Thoracic aorta (tissue), 2 donors: ENCODE data around the gene WDR18. TPM values are rescaled to one million over a fixed set of nuclear protein-coding genes. Genes with fewer than 3 reads are reported as not detected.

Experiments used
- ATAC-seq: fragments of 150-250 bp; one replicate; pipeline ENCODE4 v1.8.0; 2017; ENCODE audit warnings: low read depth; ENCODE audit not compliant: insufficient number of reproducible peaks, low FRiP score
- DNase-seq: peaks from one replicate; pipeline ENCODE4 v3.0.0-alpha.2; 2020; ENCODE audit warnings: low spot score
- H3K27ac ChIP-seq, 2 donors: fragments of 200-600 bp; sonication (generic); 1 replicate in 1 of 2; 2 replicates in 1 of 2; pipeline ENCODE4 v1.5.1; 2016; ENCODE audit warnings: mild to moderate bottlenecking in 2 of 2, moderate library complexity in 2 of 2
- H3K27me3 ChIP-seq: fragments of 200-600 bp; sonication (generic); replicated peaks from 2 replicates; pipeline ENCODE4 v1.6.0; 2016; ENCODE audit warnings: mild to moderate bottlenecking; ENCODE audit not compliant: insufficient read depth
- H3K36me3 ChIP-seq: fragments of 200-600 bp; sonication (generic); one replicate; pipeline ENCODE4 v1.5.1; 2016
- H3K4me1 ChIP-seq, 2 donors: fragments of 200-600 bp; sonication (generic); 1 replicate in 1 of 2; 2 replicates in 1 of 2; pipeline versions ENCODE4 v1.5.1 to v1.6.0; 2016; ENCODE audit warnings: low read depth in 2 of 2, mild to moderate bottlenecking in 1 of 2; ENCODE audit not compliant: control insufficient read depth in 1 of 2
- H3K4me3 ChIP-seq: fragments of 200-600 bp; sonication (generic); 2 replicates; pipeline ENCODE4 v1.5.1; 2016; ENCODE audit warnings: mild to moderate bottlenecking
- H3K9me3 ChIP-seq: fragments of 200-600 bp; sonication (generic); 2 replicates; pipeline ENCODE4 v1.5.1; 2016
- CTCF ChIP-seq: fragments of 200-600 bp; sonication (generic); IDR thresholded peaks from one replicate; pipeline ENCODE4 v1.5.1; 2019; ENCODE audit warnings: antibody characterized with exemption
- total RNA-seq, 2 donors: library from RNA; depleted of rRNA; stranded (reverse); fragments of >200 nt; gene quantifications; one replicate each; pipeline versions ENCODE4 v1.1.0 to v1.2.3, GENCODE V29; 2016

Gene WDR18
- total RNA-seq, 2 donors from 2014 or later: 6.8 to 27.6 TPM

- Histone ChIP-seq H3K9me3 (no peaks in the 10 kb centered on the region), H3K4me1 (peaks cover 38 to 40% of the 10 kb centered on the region in 2 donors), H3K27ac (no peak overlapping the region), H3K27me3 (no peaks in the 10 kb centered on the region), H3K4me3 (no peak overlapping the region), H3K36me3 (peaks cover 45% of the 10 kb centered on the region)
- DNase-seq (no peak), ATAC-seq (no peak)
- TF ChIP-seq CTCF: no peak
Observed at GRCh38 chr19:1014161-1015060, 30.3 kb downstream of the WDR18 start.

GRCh38 chr19:1015061-1015781 is 31.1 kb downstream of the WDR18 start:
- no peak overlapping the region for H3K4me3 ChIP-seq
- H3K4me1 ChIP-seq: peaks cover 43 to 48% of the 10 kb centered on the region in 2 donors
- H3K27me3 ChIP-seq: no peaks in the 10 kb centered on the region
- H3K9me3 ChIP-seq: no peaks in the 10 kb centered on the region
- no peak for TF ChIP-seq CTCF
- H3K27ac ChIP-seq: no peak overlapping the region
- peaks cover 39% of the 10 kb centered on the region for H3K36me3 ChIP-seq
- DNase-seq: no peak
- no peak for ATAC-seq

- Histone ChIP-seq H3K4me3 (peak overlapping the region; percentile 11), H3K4me1 (peaks cover 43 to 49% of the 10 kb centered on the region in 2 donors), H3K9me3 (no peaks in the 10 kb centered on the region), H3K27me3 (no peaks in the 10 kb centered on the region), H3K27ac (no peak overlapping the region), H3K36me3 (peaks cover 31% of the 10 kb centered on the region)
- TF ChIP-seq CTCF: no peak
- DNase-seq (no peak), ATAC-seq (no peak)
Observed at GRCh38 chr19:1015782-1016646, 31.9 kb downstream of the WDR18 start.

- H3K9me3 ChIP-seq: no peaks in the 10 kb centered on the region
- peaks cover 26% of the 10 kb centered on the region for H3K36me3 ChIP-seq
- no peak for DNase-seq
- no peak for ATAC-seq
- no peak overlapping the region for H3K27ac ChIP-seq
- H3K27me3 ChIP-seq: no peaks in the 10 kb centered on the region
- H3K4me1 ChIP-seq: peaks cover 44 to 50% of the 10 kb centered on the region in 2 donors
- TF ChIP-seq CTCF: no peak
- H3K4me3 ChIP-seq: peak overlapping the region; percentile 38
Observed at GRCh38 chr19:1016647-1017114, 32.5 kb downstream of the WDR18 start.
